ENCODE data around the gene TSPYL1. TPM values are rescaled to one million over a fixed set of nuclear protein-coding genes. Genes with fewer than 3 reads are reported as not detected.

Gene TSPYL1
- total and polyA plus RNA-seq, 3 donors from 2014 or later: 86.4 to 95.0 (median 91.9) TPM

GRCh38 chr6:116266803-116267202 lies 12.9 kb downstream of the TSPYL1 start:
- TF ChIP-seq POLR2A (IDR thresholded peaks at IDR 0.05): no peak
- no peak for TF ChIP-seq CTCF (IDR thresholded peaks at IDR 0.05)
- intact Hi-C loops (cut with DNase I; ENCODE audit: low total_unique reads): no loop called here
- H3K36me3 ChIP-seq (ENCODE audit: low read depth, missing control alignments): no peaks in the 10 kb centered on the region
- H3K27me3 ChIP-seq: no peaks in the 10 kb centered on the region
- H3K4me1 ChIP-seq: no peaks in the 10 kb centered on the region
- no peak for DNase-seq
- no peak overlapping the region for H3K4me3 ChIP-seq
- no peaks in the 10 kb centered on the region for H3K9me3 ChIP-seq
- H3K27ac ChIP-seq: no peak overlapping the region

DNA sequence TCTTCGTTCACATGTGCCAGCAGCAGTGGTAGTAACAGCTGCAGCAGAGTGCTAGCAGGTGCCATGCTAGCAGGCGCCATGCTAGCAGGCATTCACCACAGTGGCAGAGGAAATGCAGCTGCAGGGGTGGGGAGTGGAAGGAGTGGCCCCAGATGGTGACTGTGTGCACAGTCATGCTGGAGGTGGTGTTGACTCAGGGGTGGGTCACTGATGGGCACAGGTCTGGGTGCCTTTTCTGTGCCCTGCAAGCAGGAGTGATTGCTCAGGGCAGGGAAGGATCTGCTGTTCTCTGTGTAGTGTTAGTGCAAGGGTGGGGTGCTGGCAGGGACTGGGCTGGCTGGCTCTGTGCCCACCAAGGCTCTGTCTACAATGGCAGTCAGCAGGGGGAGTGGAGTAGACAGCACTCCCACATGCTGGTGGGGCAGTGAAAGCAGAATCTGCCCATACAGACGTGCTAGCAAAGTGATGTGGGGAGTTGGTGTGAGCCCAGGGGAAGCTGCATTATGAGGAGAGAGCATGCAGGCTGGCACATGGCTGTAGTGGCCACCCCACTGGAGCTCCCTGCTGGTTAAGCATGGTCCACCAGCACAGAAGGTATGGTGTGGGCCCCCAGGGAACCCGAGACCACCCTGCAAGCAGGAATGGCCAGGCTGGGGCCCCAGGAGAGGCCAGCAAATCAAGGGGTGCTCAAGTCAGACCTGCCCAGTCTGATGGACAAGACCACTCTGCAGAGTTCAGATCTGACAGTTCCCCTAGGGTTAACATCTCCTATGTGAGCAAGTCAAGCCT lies 14.5 kb downstream of the TSPYL1 start:
- Histone ChIP-seq H3K27ac (no peak overlapping the region), H3K9me3 (no peaks in the 10 kb centered on the region), H3K27me3 (no peaks in the 10 kb centered on the region), H3K4me1 (no peaks in the 10 kb centered on the region), H3K36me3 (ENCODE audit: low read depth, missing control alignments) (no peaks in the 10 kb centered on the region), H3K4me3 (no peak overlapping the region)
- DNase-seq: peak; percentile 58
- 77 to 84% methylated on average over 4 of the region's 4 CpGs for WGBS, 2 donors
- intact Hi-C loops (cut with DNase I; ENCODE audit: low total_unique reads): no loop called here
- no peak for TF ChIP-seq CTCF (IDR thresholded peaks at IDR 0.05)
- no peak for TF ChIP-seq POLR2A (IDR thresholded peaks at IDR 0.05)

DNA sequence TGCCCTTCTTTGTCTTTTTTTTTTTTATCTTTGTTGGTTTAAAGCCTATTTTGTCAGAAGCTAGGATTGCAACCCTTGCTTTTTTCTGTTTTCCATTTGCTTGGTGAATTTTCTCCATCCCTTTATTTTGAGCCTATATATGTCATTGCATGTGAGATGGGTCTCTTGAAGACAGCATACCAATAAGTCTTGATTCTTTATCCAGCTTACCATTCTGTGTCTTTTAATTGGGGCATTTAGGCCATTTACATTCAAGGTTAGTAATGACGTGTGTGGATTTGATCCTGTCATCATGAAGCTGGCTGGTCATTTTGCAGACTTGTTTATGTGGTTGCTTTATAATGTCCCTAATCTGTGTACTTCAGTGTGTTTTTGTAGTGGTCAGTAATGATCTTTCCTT lies 16.4 kb downstream of the TSPYL1 start:
- no peak for TF ChIP-seq POLR2A (IDR thresholded peaks at IDR 0.05)
- H3K27ac ChIP-seq: no peak overlapping the region
- no peaks in the 10 kb centered on the region for H3K36me3 ChIP-seq (ENCODE audit: low read depth, missing control alignments)
- H3K4me1 ChIP-seq: no peaks in the 10 kb centered on the region
- no peak for DNase-seq
- no peaks in the 10 kb centered on the region for H3K27me3 ChIP-seq
- H3K4me3 ChIP-seq: no peak overlapping the region
- 85 to 90% methylated on average over 1 of the region's 1 CpG for WGBS, 2 donors
- intact Hi-C loops (cut with DNase I; ENCODE audit: low total_unique reads): no loop called here
- H3K9me3 ChIP-seq: no peaks in the 10 kb centered on the region

DNA sequence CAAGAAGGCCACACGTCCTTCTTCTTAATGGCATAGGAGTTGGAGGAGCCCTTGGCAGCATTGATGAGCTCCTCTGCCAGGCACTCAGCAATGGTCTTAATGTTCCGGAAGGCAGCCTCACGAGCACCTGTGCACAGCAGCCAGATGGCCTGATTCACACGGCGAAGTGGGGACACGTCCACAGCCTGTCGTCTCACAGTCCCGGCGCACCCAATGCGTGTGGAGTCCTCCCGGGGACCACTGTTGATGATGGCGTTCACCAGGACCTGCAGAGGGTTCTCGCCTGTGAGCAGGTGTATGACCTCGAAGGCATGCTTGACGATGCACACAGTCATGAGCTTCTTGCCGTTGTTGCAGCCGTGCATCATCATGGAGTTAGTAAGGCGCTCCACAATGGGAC lies 21.2 kb downstream of the TSPYL1 start:
- H3K27ac ChIP-seq: no peak overlapping the region
- no peak for DNase-seq
- no peaks in the 10 kb centered on the region for H3K9me3 ChIP-seq
- H3K4me1 ChIP-seq: peaks cover 12% of the 10 kb centered on the region
- TF ChIP-seq POLR2A (IDR thresholded peaks at IDR 0.05): no peak
- no peak for TF ChIP-seq CTCF (IDR thresholded peaks at IDR 0.05)
- 85 to 94% methylated on average over 2 to 18 of the region's 18 CpGs for WGBS, 2 donors
- H3K4me3 ChIP-seq: no peak overlapping the region
- intact Hi-C loops (cut with DNase I; ENCODE audit: low total_unique reads): no loop called here
- H3K36me3 ChIP-seq (ENCODE audit: low read depth, missing control alignments): no peaks in the 10 kb centered on the region
- no peaks in the 10 kb centered on the region for H3K27me3 ChIP-seq

DNA sequence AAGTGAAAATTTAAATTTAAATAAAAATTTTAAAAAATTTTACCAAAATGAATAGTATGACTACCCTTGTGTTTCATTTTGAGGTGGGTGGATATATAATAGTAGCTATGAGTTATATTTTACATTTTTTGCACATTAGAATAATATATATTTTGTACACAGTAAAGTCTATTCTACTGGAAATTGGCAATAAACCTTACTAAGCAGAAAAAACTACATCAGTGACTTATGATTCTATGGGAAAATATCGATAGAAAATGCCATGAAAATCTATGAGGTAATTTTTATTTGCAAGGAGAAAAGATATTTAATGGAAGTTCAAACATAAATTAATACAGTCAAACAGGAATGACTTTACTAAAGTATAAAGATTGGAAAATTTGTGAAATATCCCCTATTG lies 23.0 kb downstream of the TSPYL1 start:
- H3K27me3 ChIP-seq: no peaks in the 10 kb centered on the region
- intact Hi-C loops (cut with DNase I; ENCODE audit: low total_unique reads): no loop called here
- peaks cover 26% of the 10 kb centered on the region for H3K4me1 ChIP-seq
- 88 to 90% methylated on average over 1 of the region's 1 CpG for WGBS, 2 donors
- H3K9me3 ChIP-seq: no peaks in the 10 kb centered on the region
- no peak for DNase-seq
- TF ChIP-seq CTCF (IDR thresholded peaks at IDR 0.05) (no peak), POLR2A (IDR thresholded peaks at IDR 0.05) (no peak)
- no peaks in the 10 kb centered on the region for H3K36me3 ChIP-seq (ENCODE audit: low read depth, missing control alignments)
- no peak overlapping the region for H3K4me3 ChIP-seq
- H3K27ac ChIP-seq: no peak overlapping the region
